Kidney tubule cell (primary cell): ENCODE results near the gene NMNAT2.

ENCODE experiments used
- DNase-seq: peaks from one replicate; pipeline ENCODE4 v3.0.0-alpha.2; 2018; ENCODE audit warnings: low spot score

Gene NMNAT2

GRCh38 chr1:183365093-183365492 is 53.1 kb downstream of the NMNAT2 start:
- DNase-seq, result no peak

GRCh38 chr1:183363972-183364371 is 54.2 kb downstream of the NMNAT2 start:
- DNase-seq, result no peak

GRCh38 chr1:183361081-183361480 is 57.1 kb downstream of the NMNAT2 start:
- no peak for DNase-seq

- DNase-seq, result no peak
Observed at GRCh38 chr1:183360473-183360872, 57.7 kb downstream of the NMNAT2 start.

- DNase-seq, result no peak
Observed at GRCh38 chr1:183356534-183357182, 61.5 kb downstream of the NMNAT2 start.

GRCh38 chr1:183355797-183356196 is 62.4 kb downstream of the NMNAT2 start:
- no peak for DNase-seq

- DNase-seq, result no peak
Observed at GRCh38 chr1:183355181-183355580, 63.0 kb downstream of the NMNAT2 start.

GRCh38 chr1:183353597-183353996 is 64.6 kb downstream of the NMNAT2 start:
- peak; percentile 13 for DNase-seq

GRCh38 chr1:183349201-183349711 is 68.9 kb downstream of the NMNAT2 start:
- no peak for DNase-seq

GRCh38 chr1:183346276-183346732 is 71.9 kb downstream of the NMNAT2 start:
- DNase-seq, result no peak

- DNase-seq, result peak; percentile 36
Observed at GRCh38 chr1:183339556-183340167, 78.5 kb downstream of the NMNAT2 start.

- no peak for DNase-seq
Observed at GRCh38 chr1:183331091-183331742, 87.0 kb downstream of the NMNAT2 start.

- no peak for DNase-seq
Observed at GRCh38 chr1:183330335-183330734, 87.8 kb downstream of the NMNAT2 start.

GRCh38 chr1:183328371-183328770 is 89.8 kb downstream of the NMNAT2 start:
- DNase-seq, result no peak

GRCh38 chr1:183327434-183328290 is 90.5 kb downstream of the NMNAT2 start:
- DNase-seq, result no peak

GRCh38 chr1:183323849-183324683 is 94.1 kb downstream of the NMNAT2 start:
- DNase-seq, result no peak

GRCh38 chr1:183319606-183320005 is 98.6 kb downstream of the NMNAT2 start:
- no peak for DNase-seq

GRCh38 chr1:183319051-183319450 is 99.1 kb downstream of the NMNAT2 start:
- no peak for DNase-seq

GRCh38 chr1:183318433-183318832 is 99.7 kb downstream of the NMNAT2 start:
- DNase-seq, result peak; percentile 85

- DNase-seq, result peak; percentile 62
Observed at GRCh38 chr1:183315991-183316758, 102.0 kb downstream of the NMNAT2 start.
